ENCODE data around the gene PRSS33.
A peak's percentile ranks its signal among the peaks of the same experiment; 100 is the strongest.

Gene PRSS33, protein sequence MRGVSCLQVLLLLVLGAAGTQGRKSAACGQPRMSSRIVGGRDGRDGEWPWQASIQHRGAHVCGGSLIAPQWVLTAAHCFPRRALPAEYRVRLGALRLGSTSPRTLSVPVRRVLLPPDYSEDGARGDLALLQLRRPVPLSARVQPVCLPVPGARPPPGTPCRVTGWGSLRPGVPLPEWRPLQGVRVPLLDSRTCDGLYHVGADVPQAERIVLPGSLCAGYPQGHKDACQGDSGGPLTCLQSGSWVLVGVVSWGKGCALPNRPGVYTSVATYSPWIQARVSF

DNA sequence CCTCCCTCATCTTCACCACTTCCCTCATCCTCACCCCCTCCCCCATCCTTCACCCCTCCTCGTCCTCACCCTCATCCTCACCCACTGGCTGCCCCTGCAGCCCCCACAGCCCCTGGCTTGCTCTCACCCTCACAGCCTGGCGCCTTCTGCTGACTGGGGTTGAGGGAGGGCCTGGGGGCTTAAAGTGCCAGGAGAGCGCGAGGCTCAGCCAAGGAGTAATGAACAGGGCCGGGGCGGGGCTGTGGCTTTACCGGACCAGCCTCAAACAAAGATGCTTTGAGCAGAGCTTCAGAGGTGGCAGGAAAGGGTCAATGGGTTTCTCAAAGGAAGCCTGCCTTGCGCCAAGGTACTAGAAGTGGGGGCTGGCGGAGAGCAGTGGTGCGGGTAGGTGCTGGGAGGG lies at the start of gene PRSS33:
Gene PRSS33 (minus strand): TSS at position 155 of the 400 bp plus-strand sequence. CDS start 1,013 bp downstream, outside the sequence.
- no peak within 1 kb of the TSS for H3K4me3 ChIP-seq (replicated peaks in 1 of 2; ENCODE audit: low read depth in 2 of 2, low read length in 2 of 2)
- TF ChIP-seq, protein P1, sequence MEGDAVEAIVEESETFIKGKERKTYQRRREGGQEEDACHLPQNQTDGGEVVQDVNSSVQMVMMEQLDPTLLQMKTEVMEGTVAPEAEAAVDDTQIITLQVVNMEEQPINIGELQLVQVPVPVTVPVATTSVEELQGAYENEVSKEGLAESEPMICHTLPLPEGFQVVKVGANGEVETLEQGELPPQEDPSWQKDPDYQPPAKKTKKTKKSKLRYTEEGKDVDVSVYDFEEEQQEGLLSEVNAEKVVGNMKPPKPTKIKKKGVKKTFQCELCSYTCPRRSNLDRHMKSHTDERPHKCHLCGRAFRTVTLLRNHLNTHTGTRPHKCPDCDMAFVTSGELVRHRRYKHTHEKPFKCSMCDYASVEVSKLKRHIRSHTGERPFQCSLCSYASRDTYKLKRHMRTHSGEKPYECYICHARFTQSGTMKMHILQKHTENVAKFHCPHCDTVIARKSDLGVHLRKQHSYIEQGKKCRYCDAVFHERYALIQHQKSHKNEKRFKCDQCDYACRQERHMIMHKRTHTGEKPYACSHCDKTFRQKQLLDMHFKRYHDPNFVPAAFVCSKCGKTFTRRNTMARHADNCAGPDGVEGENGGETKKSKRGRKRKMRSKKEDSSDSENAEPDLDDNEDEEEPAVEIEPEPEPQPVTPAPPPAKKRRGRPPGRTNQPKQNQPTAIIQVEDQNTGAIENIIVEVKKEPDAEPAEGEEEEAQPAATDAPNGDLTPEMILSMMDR (IDR thresholded peaks at IDR 0.05; ENCODE audit: low read depth, low read length) = no peak
- DNase-seq (ENCODE audit: low read depth in 2 of 2) = no peak

DNA sequence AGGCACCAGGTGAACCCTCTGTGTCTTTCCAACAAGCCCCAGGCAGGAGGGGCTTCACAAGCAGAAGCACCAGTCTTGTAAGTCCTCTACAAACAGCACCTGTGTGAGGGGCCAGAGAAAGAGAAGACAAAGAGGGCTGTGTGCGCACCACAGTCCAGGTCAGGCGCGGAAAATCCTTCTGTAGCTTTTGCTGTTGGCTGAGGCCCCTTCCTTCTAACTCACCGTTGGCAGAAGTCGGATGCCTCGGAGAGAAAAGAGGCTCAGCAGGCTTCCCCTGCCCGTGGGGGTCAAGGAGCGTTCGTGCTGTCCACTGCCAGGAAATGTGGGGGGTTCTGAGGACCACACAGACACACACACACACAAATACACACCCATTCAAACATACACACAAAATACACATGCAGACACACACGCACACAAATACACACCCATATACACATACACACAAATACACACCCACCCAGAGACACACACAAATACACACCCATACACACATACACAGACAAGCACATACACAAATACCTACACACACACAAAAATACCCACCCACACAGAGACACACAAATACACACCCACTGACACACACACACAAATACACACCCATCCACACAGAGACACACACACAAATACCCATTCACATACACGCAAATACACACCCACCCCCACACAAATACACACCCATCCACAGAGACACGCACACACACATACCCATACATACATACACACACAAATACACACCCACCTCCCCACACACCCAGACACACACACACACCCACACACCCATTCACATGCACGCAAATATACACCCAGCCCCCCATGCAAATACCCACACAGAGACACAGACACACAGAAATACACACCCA lies 49.5 kb upstream of the PRSS33 start:
- no peak overlapping the region for H3K4me3 ChIP-seq (replicated peaks in 1 of 2; ENCODE audit: low read depth in 2 of 2, low read length in 2 of 2)
- TF ChIP-seq, protein P1 (IDR thresholded peaks at IDR 0.05; ENCODE audit: low read depth, low read length) = no peak
- DNase-seq (ENCODE audit: low read depth in 2 of 2) = no peak

DNA sequence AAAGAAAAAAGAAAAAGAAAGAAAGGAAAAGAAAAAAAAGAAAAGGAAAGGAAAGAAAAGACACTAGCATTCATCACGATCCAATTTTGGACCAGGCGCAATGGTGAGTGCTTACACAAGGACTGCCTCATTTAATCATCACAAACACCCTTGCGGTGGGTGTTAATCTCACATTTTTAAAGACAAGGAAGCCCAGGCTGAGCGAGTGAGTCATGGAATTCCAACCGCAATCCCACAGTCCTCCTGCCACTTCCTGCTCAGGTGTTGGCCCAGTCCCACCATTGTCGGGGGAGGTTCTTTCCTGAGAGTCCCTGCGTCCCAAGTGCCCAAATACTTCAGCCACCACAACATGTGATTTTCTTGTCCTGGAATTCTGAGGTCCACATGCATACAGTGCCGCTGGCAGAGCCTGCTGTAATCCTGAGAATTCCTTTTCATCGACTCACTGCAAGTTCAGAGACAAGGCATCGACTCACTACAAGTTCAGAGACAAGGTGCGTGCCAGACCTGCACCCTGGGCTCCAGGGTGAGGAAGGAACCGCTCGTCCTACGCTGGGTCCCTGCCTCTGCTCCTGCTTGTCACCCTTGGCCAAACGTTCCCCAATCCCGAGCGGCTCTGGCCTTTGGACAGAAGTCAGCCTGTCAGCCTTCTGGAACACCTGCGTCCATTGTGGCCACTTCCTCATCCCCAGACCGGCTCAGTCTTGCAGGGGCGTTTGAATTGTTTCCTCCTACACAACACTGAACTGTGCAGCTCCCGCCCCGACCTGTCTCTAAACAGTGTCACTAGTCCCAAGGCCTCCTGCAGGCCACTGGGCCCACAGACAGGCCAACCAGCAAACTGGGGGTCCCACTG lies 48.5 kb upstream of the PRSS33 start:
- DNase-seq (ENCODE audit: low read depth in 2 of 2) = peak; percentile 88 to 91
- TF ChIP-seq, protein P1 (IDR thresholded peaks at IDR 0.05; ENCODE audit: low read depth, low read length) = no peak
- H3K4me3 ChIP-seq (replicated peaks in 1 of 2; ENCODE audit: low read depth in 2 of 2, low read length in 2 of 2) = no peak overlapping the region

DNA sequence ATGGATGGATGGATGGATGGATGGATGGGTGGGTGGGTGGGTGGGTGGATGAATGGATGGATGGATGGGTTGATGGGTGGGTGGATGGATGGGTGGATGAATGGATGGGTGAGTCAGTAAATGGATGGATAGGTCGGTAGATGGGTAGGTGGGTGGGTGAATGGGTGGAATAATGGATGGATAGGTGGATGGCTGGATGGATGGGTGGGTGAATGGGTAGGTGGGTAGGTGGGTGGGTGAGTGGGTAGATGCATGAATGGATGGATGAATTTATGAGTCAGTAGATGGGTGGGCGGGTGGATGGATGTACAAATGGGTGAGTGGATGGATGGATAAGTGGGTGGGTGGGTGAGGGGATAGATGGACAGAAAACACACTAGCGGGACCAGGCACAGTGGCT lies 47.6 kb upstream of the PRSS33 start:
- no peak for DNase-seq (ENCODE audit: low read depth in 2 of 2)
- TF ChIP-seq, protein P1 (IDR thresholded peaks at IDR 0.05; ENCODE audit: low read depth, low read length) = no peak
- no peak overlapping the region for H3K4me3 ChIP-seq (replicated peaks in 1 of 2; ENCODE audit: low read depth in 2 of 2, low read length in 2 of 2)

DNA sequence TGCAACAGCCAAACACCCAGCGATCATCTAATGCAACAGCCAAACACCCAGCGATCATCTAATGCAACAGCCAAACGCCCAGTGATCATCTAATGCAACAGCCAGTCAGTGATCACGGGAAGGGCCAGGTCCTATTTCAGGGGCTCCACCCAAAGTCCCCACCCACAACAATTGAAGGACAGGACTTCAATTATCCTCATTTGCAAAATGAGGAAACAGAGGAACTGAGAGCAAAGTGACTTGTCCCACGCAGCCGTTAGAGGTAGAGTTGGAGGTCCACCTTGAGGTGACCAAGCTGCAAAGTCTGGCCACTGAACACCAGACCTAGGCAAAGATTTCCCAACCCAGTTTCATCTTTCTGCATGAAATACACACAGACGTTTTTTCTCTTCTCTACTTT lies 46.4 kb upstream of the PRSS33 start:
- no peak overlapping the region for H3K4me3 ChIP-seq (replicated peaks in 1 of 2; ENCODE audit: low read depth in 2 of 2, low read length in 2 of 2)
- TF ChIP-seq, protein P1 (IDR thresholded peaks at IDR 0.05; ENCODE audit: low read depth, low read length) = no peak
- DNase-seq (ENCODE audit: low read depth in 2 of 2) = no peak

DNA sequence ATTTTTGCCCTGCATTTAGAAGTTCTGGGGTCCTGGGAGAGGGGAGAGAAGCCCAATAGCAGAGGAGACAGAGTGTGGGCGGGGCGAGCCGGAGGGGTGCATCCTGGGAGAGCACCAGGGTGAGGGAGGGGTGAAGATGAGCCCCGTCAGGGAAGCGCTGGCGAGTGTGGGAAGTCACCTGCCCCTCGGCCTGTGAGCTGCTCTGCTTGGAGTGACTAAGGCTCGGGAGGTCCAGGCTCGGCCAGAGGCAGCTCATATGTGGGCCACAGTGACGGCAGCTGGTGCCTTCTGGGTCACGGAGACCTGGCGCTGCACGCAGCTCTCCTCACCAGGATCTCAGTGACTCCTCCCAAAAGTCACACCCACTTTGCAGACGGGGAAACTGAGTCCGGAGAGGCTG lies 43.8 kb upstream of the PRSS33 start:
- no peak for DNase-seq (ENCODE audit: low read depth in 2 of 2)
- no peak overlapping the region for H3K4me3 ChIP-seq (replicated peaks in 1 of 2; ENCODE audit: low read depth in 2 of 2, low read length in 2 of 2)
- TF ChIP-seq, protein P1 (IDR thresholded peaks at IDR 0.05; ENCODE audit: low read depth, low read length) = no peak
